ENCODE results near the gene CDH13.

DNA sequence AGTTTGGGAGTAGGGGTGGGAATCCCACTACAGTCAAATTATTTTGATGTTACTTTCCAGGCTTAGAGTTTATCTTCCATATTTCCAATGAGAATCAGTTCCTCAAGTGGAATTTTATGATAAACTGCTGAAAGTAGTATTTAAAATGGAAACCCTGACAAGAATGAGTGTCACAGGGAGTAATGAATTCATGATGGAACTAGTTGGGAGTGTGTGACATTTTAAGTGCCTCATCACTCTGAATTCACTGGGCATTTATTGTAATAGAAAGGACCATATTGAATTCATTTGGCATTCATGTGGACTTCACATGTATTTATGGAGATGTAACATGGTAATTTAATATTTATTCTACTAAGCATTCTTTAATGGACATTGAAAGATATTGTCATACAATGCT is 320.9 kb downstream of the CDH13 start:
- TF ChIP-seq, protein P1, sequence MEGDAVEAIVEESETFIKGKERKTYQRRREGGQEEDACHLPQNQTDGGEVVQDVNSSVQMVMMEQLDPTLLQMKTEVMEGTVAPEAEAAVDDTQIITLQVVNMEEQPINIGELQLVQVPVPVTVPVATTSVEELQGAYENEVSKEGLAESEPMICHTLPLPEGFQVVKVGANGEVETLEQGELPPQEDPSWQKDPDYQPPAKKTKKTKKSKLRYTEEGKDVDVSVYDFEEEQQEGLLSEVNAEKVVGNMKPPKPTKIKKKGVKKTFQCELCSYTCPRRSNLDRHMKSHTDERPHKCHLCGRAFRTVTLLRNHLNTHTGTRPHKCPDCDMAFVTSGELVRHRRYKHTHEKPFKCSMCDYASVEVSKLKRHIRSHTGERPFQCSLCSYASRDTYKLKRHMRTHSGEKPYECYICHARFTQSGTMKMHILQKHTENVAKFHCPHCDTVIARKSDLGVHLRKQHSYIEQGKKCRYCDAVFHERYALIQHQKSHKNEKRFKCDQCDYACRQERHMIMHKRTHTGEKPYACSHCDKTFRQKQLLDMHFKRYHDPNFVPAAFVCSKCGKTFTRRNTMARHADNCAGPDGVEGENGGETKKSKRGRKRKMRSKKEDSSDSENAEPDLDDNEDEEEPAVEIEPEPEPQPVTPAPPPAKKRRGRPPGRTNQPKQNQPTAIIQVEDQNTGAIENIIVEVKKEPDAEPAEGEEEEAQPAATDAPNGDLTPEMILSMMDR (IDR thresholded peaks at IDR 0.05; ENCODE audit: poor library complexity, severe bottlenecking), result no peak
- no peak for TF ChIP-seq MXI1 (conservative IDR thresholded peaks at IDR 0.05; ENCODE audit: poor library complexity, severe bottlenecking)
- TF ChIP-seq EZH2 (IDR thresholded peaks at IDR 0.05; ENCODE audit: borderline replicate concordance, insufficient read depth, low read length, poor library complexity, severe bottlenecking), result no peak
- TF ChIP-seq POLR2AphosphoS5 (IDR thresholded peaks at IDR 0.05), result peak; percentile 51

Measured in neural cell (in vitro differentiated cells).